Lung (tissue), 12 donors: ENCODE results near the gene AICDA. TPM values are rescaled to one million over a fixed set of nuclear protein-coding genes. Genes with fewer than 3 reads are reported as not detected.
"Not testable (repeated sequence)": the region's sequence is repeated elsewhere in the genome, so short reads cannot be mapped to it uniquely, and the experiment has no call there.

Source experiments
- ATAC-seq: fragments of 200-7000 bp; cut with Tn5 transposase; one replicate; pipeline ENCODE4 v1.9.1; 2020; ENCODE audit warnings: moderate number of reproducible peaks; ENCODE audit not compliant: insufficient read depth, low FRiP score
- DNase-seq, 3 donors: peaks; one replicate each; pipeline ENCODE4 v3.0.0-alpha.2; 2013 to 2017
- H3K27ac ChIP-seq, 2 donors: one replicate each; pipeline ENCODE4 v1.5.1; 2013; ENCODE audit warnings: mild to moderate bottlenecking in 2 of 2, moderate library complexity in 2 of 2, control low read depth in 1 of 2, inconsistent platforms in 1 of 2, low read depth in 1 of 2, low read length in 1 of 2
- H3K27me3 ChIP-seq, 3 donors: one replicate each; pipeline ENCODE4 v1.5.1; 2013; ENCODE audit warnings: low read length in 2 of 3; ENCODE audit not compliant: control insufficient read depth in 3 of 3, insufficient read depth in 3 of 3
- H3K36me3 ChIP-seq, 4 donors: one replicate each; pipeline ENCODE4 v1.5.1; 2013; ENCODE audit warnings: low read length in 4 of 4, mild to moderate bottlenecking in 1 of 4, moderate library complexity in 1 of 4; ENCODE audit not compliant: control insufficient read depth in 4 of 4, insufficient read depth in 4 of 4
- H3K4me1 ChIP-seq, 5 donors: one replicate each; pipeline ENCODE4 v1.5.1; 2013; ENCODE audit warnings: low read length in 5 of 5, mild to moderate bottlenecking in 2 of 5, moderate library complexity in 1 of 5; ENCODE audit not compliant: control insufficient read depth in 5 of 5, insufficient read depth in 5 of 5
- H3K4me3 ChIP-seq: one replicate; pipeline ENCODE4 v1.5.1; 2013; ENCODE audit warnings: mild to moderate bottlenecking, control low read depth, moderate library complexity
- H3K9ac ChIP-seq, 2 donors: one replicate each; pipeline ENCODE4 v1.5.1; 2013; ENCODE audit warnings: low read length in 2 of 2, control low read depth in 1 of 2; ENCODE audit not compliant: insufficient read depth in 1 of 2
- H3K9me3 ChIP-seq, 4 donors: one replicate each; pipeline ENCODE4 v1.5.1; 2013; ENCODE audit warnings: low read length in 3 of 4, mild to moderate bottlenecking in 1 of 4, moderate library complexity in 1 of 4; ENCODE audit not compliant: control insufficient read depth in 4 of 4, insufficient read depth in 3 of 4
- WGBS, 2 donors: extraction: QIAGEN DNeasy Blood & Tissue Kit; methylation state at CpG; one replicate each; pipeline ENCODE4 v1.1.7; 2013; 5-methylcytosine and 5-hydroxymethylcytosine counted together
- polyA plus RNA-seq, 2 donors: library from polyadenylated mRNA; stranded (reverse); fragments of 200-250 nt; gene quantifications; one replicate each; pipeline ENCODE4 v1.2.1, GENCODE V29; 2013
- total RNA-seq, 2 donors: library from RNA; depleted of rRNA in 1 of 2; stranded (reverse); fragments of >200 nt in 1 of 2; gene quantifications; one replicate each; pipeline ENCODE4 v1.2.1, GENCODE V29; 2014 to 2021
- TF ChIP-seq, protein P1 (sequence below): IDR thresholded peaks from 2 replicates; pipeline ENCODE4 v1.5.1; 2012; ENCODE audit warnings: mild to moderate bottlenecking; ENCODE audit errors: control extremely low read depth, extremely low read depth
- donor health status: control.
- donor health status: control.
- donor health status: Bipolar disorder and iron deficiency.
- donor health status: healthy.
- donor health status: DM: yes; HTN: yes; CAD: no.

AICDA gene
- total and polyA plus RNA-seq, 4 donors: 0.10 to 0.58 (median 0.30) TPM

DNA sequence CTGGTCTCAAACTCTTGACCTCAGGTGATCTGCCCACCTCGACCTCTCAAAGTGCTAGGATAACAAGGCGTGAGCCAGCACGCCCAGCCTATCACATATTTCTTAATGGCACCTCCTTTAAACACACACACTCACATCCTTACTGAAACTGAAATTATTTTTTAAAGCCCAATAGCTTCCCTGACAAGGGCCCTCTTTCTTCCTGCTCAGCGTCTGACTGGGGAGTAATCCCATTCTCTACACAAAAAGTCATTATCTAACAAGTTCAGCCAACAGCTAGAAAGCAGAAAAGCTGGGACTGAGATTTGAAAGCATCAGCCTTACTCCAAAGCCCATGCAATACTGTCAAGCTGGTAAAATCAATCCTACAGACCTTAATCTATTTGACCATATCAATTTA, 10.0 kb upstream of the AICDA start:
- Histone ChIP-seq H3K27ac (no peak overlapping the region), H3K4me1 (no peaks in the 10 kb centered on the region), H3K27me3 (no peaks in the 10 kb centered on the region), H3K9ac (no peak overlapping the region), H3K4me3 (no peak overlapping the region), H3K36me3 (no peaks in the 10 kb centered on the region), H3K9me3 (no peaks in the 10 kb centered on the region)
- DNase-seq: no peak
- ATAC-seq: no peak
- TF ChIP-seq, protein P1, sequence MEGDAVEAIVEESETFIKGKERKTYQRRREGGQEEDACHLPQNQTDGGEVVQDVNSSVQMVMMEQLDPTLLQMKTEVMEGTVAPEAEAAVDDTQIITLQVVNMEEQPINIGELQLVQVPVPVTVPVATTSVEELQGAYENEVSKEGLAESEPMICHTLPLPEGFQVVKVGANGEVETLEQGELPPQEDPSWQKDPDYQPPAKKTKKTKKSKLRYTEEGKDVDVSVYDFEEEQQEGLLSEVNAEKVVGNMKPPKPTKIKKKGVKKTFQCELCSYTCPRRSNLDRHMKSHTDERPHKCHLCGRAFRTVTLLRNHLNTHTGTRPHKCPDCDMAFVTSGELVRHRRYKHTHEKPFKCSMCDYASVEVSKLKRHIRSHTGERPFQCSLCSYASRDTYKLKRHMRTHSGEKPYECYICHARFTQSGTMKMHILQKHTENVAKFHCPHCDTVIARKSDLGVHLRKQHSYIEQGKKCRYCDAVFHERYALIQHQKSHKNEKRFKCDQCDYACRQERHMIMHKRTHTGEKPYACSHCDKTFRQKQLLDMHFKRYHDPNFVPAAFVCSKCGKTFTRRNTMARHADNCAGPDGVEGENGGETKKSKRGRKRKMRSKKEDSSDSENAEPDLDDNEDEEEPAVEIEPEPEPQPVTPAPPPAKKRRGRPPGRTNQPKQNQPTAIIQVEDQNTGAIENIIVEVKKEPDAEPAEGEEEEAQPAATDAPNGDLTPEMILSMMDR: no peak
- 57 to 82% methylated on average over 4 of the region's 4 CpGs for WGBS, 2 donors

DNA sequence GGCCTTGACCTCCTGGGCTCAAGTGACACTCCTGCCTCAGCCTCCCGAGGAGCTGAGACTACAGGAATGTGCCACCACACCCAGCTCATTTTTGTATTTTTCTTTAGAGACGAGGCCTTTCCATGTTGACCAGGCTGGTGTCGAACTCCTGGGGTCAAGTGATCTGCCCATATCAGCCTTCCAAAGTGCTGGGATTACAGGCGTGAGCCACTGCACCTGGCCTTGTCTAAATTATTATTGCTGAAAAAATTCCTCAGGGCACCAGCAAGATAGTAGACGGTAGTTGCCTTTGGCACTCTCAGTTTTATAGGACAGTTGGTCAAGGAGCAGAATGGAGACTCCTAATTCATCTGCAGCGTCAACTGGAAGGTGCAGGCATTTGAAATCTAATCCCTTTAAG, 2.5 kb upstream of the AICDA start:
- TF ChIP-seq, protein P1: no peak

DNA sequence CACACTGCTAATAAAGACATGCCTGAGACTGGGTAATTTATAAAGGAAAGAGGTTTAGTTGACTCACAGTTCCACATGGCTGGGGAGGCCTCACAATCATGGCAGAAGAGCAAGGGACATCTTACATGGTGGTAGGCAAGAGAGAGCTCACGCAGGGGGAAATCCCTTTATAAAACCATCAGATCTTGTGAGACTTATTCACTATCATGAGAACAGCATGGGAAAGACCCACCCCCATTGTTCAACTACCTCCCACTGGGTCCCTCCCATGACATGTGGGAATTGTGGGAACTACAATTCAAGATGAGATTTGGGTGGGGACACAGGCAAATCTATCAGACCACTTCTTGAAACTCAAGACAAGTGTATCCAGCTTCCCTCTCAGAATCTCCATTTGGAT, 1.2 kb upstream of the AICDA start:
- not testable (repeated sequence) for H3K27ac ChIP-seq, ATAC-seq, H3K4me3 ChIP-seq, H3K9me3 ChIP-seq, H3K9ac ChIP-seq, H3K4me1 ChIP-seq, H3K36me3 ChIP-seq, DNase-seq, H3K27me3 ChIP-seq
- 96 to 100% methylated on average over 1 of the region's 1 CpG for WGBS, 2 donors

More for the DNA sequence above, 2.5 kb upstream of the AICDA start:
- no peaks in the 10 kb centered on the region for H3K9me3 ChIP-seq
- no peak overlapping the region for H3K9ac ChIP-seq
- ATAC-seq: no peak
- H3K27me3 ChIP-seq: no peaks in the 10 kb centered on the region
- no peaks in the 10 kb centered on the region for H3K36me3 ChIP-seq
- 83 to 89% methylated on average over 6 of the region's 6 CpGs for whole genome bisulfite sequencing, 2 donors
- no peak for DNase-seq
- H3K27ac ChIP-seq: no peak overlapping the region
- H3K4me1 ChIP-seq: no peaks in the 10 kb centered on the region
- no peak overlapping the region for H3K4me3 ChIP-seq

DNA sequence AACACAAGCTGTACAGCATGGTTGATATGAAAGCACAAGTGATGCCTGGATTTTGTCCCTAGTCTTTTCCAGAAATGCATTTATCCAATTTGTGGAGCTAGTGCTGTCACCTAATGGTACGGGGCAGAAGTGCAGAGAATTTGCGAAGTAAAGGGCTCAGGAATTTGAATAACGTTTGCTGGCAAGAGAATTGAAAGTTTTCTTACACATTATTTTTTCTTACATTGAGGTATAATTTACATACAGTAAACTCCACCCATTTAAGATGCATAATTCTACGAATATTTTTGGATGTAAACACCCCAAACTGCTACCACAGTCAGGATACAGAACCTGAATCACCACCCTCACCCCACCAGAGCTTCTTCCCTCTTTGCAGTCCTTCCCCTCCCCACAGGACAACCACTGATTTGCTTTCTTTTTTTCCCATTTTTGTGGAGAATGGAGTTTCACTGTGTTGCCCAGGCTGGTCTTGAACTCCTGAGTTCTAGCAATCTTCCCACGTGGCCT, 3.5 kb downstream of the AICDA start:
- H3K27me3 ChIP-seq: peaks cover 0 to 7% (median 0%) of the 10 kb centered on the region in 3 donors
- H3K4me1 ChIP-seq: no peaks in the 10 kb centered on the region
- H3K36me3 ChIP-seq: no peaks in the 10 kb centered on the region
- no peak overlapping the region for H3K4me3 ChIP-seq
- TF ChIP-seq, protein P1: peak; percentile 38
- no peaks in the 10 kb centered on the region for H3K9me3 ChIP-seq
- peak; percentile 31 to 68 (median 64) for DNase-seq
- H3K27ac ChIP-seq: no peak overlapping the region
- no peak overlapping the region for H3K9ac ChIP-seq
- 14 to 16% methylated on average over 5 of the region's 5 CpGs for WGBS, 2 donors
- no peak for ATAC-seq
